Measurements from ENCODE around the gene SPG11. TPM values are rescaled to one million over a fixed set of nuclear protein-coding genes. Genes with fewer than 3 reads are reported as not detected.

SPG11 gene
- total and polyA plus RNA-seq, 2 donors (not counting 1 experiment from before 2014, with no cell fraction given), result 134 to 219 TPM

DNA sequence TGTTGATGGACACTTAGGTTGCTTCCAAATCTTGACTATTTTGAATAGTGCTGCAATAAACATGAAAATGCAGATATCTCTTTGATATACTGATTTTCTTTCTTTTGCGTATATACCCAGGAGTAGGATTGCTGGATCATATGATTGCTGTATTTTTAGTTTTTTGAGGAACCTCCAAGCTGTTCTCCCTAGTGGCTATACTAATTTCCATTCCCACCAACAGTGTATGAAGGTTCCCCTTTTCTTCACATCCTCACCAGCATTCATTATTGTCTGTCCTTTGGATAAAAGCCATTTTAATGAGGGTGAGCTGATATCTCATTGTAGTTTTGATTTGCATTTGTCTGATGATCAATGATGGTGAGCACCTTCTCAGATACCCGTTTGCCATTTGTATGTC lies 35.2 kb upstream of the SPG11 start:
- Histone ChIP-seq H2AFZ (ENCODE audit: insufficient read depth, low read depth, low read length, poor library complexity, severe bottlenecking) (no peak overlapping the region), H4K20me1 (ENCODE audit: control insufficient read depth, insufficient read depth, low read length, poor library complexity, severe bottlenecking) (no peaks in the 10 kb centered on the region), H3K27me3 (replicated peaks in 1 of 4; ENCODE audit: control extremely low read depth in 1 of 4, control insufficient read depth in 3 of 4, insufficient read depth in 4 of 4, low read length in 3 of 4) (no peaks in the 10 kb centered on the region), H3K4me2 (replicated peaks; ENCODE audit: low read depth, low read length, poor library complexity, severe bottlenecking) (no peak overlapping the region), H3K27ac (ENCODE audit: low read length in 2 of 2) (no peak overlapping the region), H3K4me1 (ENCODE audit: control insufficient read depth in 2 of 2, insufficient read depth in 2 of 2, low read length in 2 of 2) (no peaks in the 10 kb centered on the region), H3K9me3 (ENCODE audit: control extremely low read depth in 1 of 3, control insufficient read depth in 2 of 3, insufficient read depth in 1 of 3, low read length in 2 of 3) (peaks cover 0 to 8% (median 2%) of the 10 kb centered on the region in 3 donors), H3K36me3 (replicated peaks in 1 of 2; ENCODE audit: control extremely low read depth in 1 of 2, control insufficient read depth in 1 of 2, extremely low read depth in 1 of 2, insufficient read depth in 2 of 2, low read length in 1 of 2) (no peaks in the 10 kb centered on the region), H3K9ac (ENCODE audit: low read length) (no peak overlapping the region), H3K79me2 (ENCODE audit: control insufficient read depth, insufficient read depth, low read length) (no peaks in the 10 kb centered on the region), H3K4me3 (ENCODE audit: control extremely low read depth in 1 of 5, extremely low read depth in 1 of 5, insufficient read depth in 1 of 5, low read depth in 2 of 5, low read length in 4 of 5) (no peak overlapping the region)
- Mint-ChIP-seq H3K4me1 (peaks cover 10% of the 10 kb centered on the region), H3K9me3 (ENCODE audit: insufficient read depth) (no peaks in the 10 kb centered on the region), H3K27ac (peak overlapping the region; percentile 26), H3K27me3 (no peaks in the 10 kb centered on the region), H3K4me3 (no peak overlapping the region)
- ChIA-PET POLR2A (no interaction called here), CTCF (interaction anchor here (0.8 to 2.2 kb wide), 2 partner anchors 14 to 35 kb away, joined by 5 to 11 read pairs; partner anchors contain the start of gene SPG11)
- TF ChIP-seq EZH2 (IDR thresholded peaks at IDR 0.05; ENCODE audit: borderline replicate concordance, insufficient read depth, low read depth, low read length, poor library complexity, severe bottlenecking) (no peak), CTCF (IDR thresholded peaks at IDR 0.05) (no peak)
- WGBS (ENCODE audit: insufficient coverage), result no CpG with 5 or more reads among the region's 2 CpGs
- DNase-seq (no peak), ATAC-seq (ENCODE audit: low read depth) (no peak)
- intact Hi-C loops (cut with micrococcal nuclease), result no loop called here

GRCh38 chr15:44697014-44697413 lies 33.6 kb upstream of the SPG11 start:
- ChIA-PET POLR2A (interaction anchor here (1.0 to 1.6 kb wide), 2 partner anchors 14 to 32 kb away, joined by 3 to 4 read pairs; partner anchors contain the start of genes B2M and PATL2), CTCF (interaction anchor here (0.6 to 1.8 kb wide), 2 partner anchors 34 to 152 kb away, joined by 3 to 6 read pairs; partner anchors contain the start of gene SPG11)
- intact Hi-C loops (cut with micrococcal nuclease), result no loop called here
- Mint-ChIP-seq H3K4me1 (peaks cover 9% of the 10 kb centered on the region), H3K27ac (peak overlapping the region; percentile 42), H3K27me3 (no peaks in the 10 kb centered on the region), H3K9me3 (ENCODE audit: insufficient read depth) (no peaks in the 10 kb centered on the region), H3K4me3 (no peak overlapping the region)
- TF ChIP-seq EZH2 (IDR thresholded peaks at IDR 0.05; ENCODE audit: borderline replicate concordance, insufficient read depth, low read depth, low read length, poor library complexity, severe bottlenecking) (no peak), CTCF (IDR thresholded peaks at IDR 0.05) (no peak)
- H3K27me3 ChIP-seq (replicated peaks in 1 of 4; ENCODE audit: control extremely low read depth in 1 of 4, control insufficient read depth in 3 of 4, insufficient read depth in 4 of 4, low read length in 3 of 4), result no peaks in the 10 kb centered on the region
- peak overlapping the region in 1 of 2 donors; percentile 30 for H3K27ac ChIP-seq (ENCODE audit: low read length in 2 of 2)
- H3K36me3 ChIP-seq (replicated peaks in 1 of 2; ENCODE audit: control extremely low read depth in 1 of 2, control insufficient read depth in 1 of 2, extremely low read depth in 1 of 2, insufficient read depth in 2 of 2, low read length in 1 of 2), result no peaks in the 10 kb centered on the region
- peaks cover 0 to 4% (median 0%) of the 10 kb centered on the region in 3 donors for H3K9me3 ChIP-seq (ENCODE audit: control extremely low read depth in 1 of 3, control insufficient read depth in 2 of 3, insufficient read depth in 1 of 3, low read length in 2 of 3)
- no peak overlapping the region for H2AFZ ChIP-seq (ENCODE audit: insufficient read depth, low read depth, low read length, poor library complexity, severe bottlenecking)
- H3K4me2 ChIP-seq (replicated peaks; ENCODE audit: low read depth, low read length, poor library complexity, severe bottlenecking), result no peak overlapping the region
- no peaks in the 10 kb centered on the region for H3K79me2 ChIP-seq (ENCODE audit: control insufficient read depth, insufficient read depth, low read length)
- H3K4me1 ChIP-seq (ENCODE audit: control insufficient read depth in 2 of 2, insufficient read depth in 2 of 2, low read length in 2 of 2), result no peaks in the 10 kb centered on the region
- H3K4me3 ChIP-seq (ENCODE audit: control extremely low read depth in 1 of 5, extremely low read depth in 1 of 5, insufficient read depth in 1 of 5, low read depth in 2 of 5, low read length in 4 of 5), result no peak overlapping the region
- no peak overlapping the region for H3K9ac ChIP-seq (ENCODE audit: low read length)
- ATAC-seq (ENCODE audit: low read depth), result no peak
- DNase-seq, result no peak
- no peaks in the 10 kb centered on the region for H4K20me1 ChIP-seq (ENCODE audit: control insufficient read depth, insufficient read depth, low read length, poor library complexity, severe bottlenecking)
